ENCODE measurements around the gene ATOX1.

DNA sequence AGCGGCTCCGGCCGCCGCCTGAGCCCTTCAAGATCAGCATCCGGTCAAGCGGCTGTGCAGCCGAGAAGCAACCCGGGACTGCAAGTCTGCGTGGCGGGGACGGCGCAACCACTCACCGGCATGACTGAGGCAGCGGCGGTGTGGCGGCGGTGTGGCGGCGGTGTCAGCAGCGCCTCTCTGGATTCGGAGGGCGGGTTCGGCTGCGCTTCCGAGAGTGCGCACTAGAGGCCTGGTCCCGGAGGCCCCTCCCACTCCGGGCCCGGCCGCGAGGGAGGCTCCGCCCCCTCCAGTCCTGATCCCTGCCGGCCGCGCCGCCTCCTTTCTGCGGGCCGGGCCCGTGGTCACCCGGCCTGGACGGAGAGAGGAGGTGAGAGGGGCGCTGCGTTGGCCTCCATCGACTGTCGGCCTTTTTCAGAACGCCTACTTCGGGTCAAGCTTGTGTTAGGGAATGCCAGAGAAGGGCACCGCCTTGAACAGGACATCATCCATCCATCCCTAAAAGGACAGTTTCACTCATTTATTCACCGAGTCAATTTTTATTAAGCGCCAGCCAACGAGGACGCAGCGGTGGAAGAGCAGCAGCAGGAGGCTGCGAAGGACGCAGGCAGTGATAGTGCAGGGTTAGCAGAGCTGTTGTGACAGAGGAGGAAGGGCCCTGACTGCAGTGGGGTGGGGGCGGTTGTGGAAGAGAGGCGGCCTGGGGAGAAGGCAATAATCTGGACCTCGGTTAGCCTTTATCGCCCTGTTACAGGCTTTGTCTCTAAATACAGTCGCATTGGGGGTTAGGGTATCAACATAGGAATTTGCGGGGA lies at the start of gene ATOX1:
- TF ChIP-seq, protein P1, sequence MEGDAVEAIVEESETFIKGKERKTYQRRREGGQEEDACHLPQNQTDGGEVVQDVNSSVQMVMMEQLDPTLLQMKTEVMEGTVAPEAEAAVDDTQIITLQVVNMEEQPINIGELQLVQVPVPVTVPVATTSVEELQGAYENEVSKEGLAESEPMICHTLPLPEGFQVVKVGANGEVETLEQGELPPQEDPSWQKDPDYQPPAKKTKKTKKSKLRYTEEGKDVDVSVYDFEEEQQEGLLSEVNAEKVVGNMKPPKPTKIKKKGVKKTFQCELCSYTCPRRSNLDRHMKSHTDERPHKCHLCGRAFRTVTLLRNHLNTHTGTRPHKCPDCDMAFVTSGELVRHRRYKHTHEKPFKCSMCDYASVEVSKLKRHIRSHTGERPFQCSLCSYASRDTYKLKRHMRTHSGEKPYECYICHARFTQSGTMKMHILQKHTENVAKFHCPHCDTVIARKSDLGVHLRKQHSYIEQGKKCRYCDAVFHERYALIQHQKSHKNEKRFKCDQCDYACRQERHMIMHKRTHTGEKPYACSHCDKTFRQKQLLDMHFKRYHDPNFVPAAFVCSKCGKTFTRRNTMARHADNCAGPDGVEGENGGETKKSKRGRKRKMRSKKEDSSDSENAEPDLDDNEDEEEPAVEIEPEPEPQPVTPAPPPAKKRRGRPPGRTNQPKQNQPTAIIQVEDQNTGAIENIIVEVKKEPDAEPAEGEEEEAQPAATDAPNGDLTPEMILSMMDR (IDR thresholded peaks at IDR 0.05; ENCODE audit: low read depth, low read length), result no peak
- no peak for TF ChIP-seq EZH2phosphoT487 (IDR thresholded peaks at IDR 0.05; ENCODE audit: low read depth)

Data from OCI-LY3 (cell line).